Natural killer cell (primary cell): ENCODE data around the gene CHTF18. TPM values are rescaled to one million over a fixed set of nuclear protein-coding genes. Genes with fewer than 3 reads are reported as not detected.
A peak's percentile ranks its signal among the peaks of the same experiment; 100 is the strongest.

Source experiments
- ATAC-seq, 3 donors: fragments of 150-1000 bp in 2 of 3; fragments of 200-7000 bp in 1 of 3; cut with Tn5 transposase; 1 replicate in 1 of 3; 2 replicates in 2 of 3; pipeline ENCODE4 v1.10.0; 2021; ENCODE audit warnings: mild to moderate bottlenecking in 2 of 3, moderate library complexity in 2 of 3
- DNase-seq, 2 donors: peaks; one replicate each; pipeline versions ENCODE4 v3.0.0 to v3.0.0-alpha.2; 2013 to 2021; ENCODE audit warnings: mixed read lengths in 1 of 2
- H3K27ac ChIP-seq: one replicate; pipeline ENCODE4 v1.5.1; 2013; ENCODE audit warnings: mild to moderate bottlenecking, low read length
- H3K27me3 ChIP-seq: one replicate; pipeline ENCODE4 v1.6.1; 2013; ENCODE audit warnings: low read length; ENCODE audit not compliant: control insufficient read depth, insufficient read depth
- H3K36me3 ChIP-seq: one replicate; pipeline ENCODE4 v1.6.1; 2013; ENCODE audit warnings: low read length; ENCODE audit not compliant: control insufficient read depth, insufficient read depth
- H3K4me1 ChIP-seq: one replicate; pipeline ENCODE4 v1.6.1; 2013; ENCODE audit warnings: low read length; ENCODE audit not compliant: control insufficient read depth, insufficient read depth
- H3K4me3 ChIP-seq: one replicate; pipeline ENCODE4 v1.5.1; 2013; ENCODE audit warnings: low read length
- H3K9me3 ChIP-seq: one replicate; pipeline ENCODE4 v1.6.1; 2013; ENCODE audit warnings: low read length; ENCODE audit not compliant: control insufficient read depth, insufficient read depth
- H3K27ac Mint-ChIP-seq, 2 donors: one replicate each; pipeline ENCODE4 v1.8.0; 2022; ENCODE audit warnings: mild to moderate bottlenecking in 2 of 2, mixed read lengths in 2 of 2, moderate library complexity in 1 of 2
- H3K27me3 Mint-ChIP-seq, 2 donors: one replicate each; pipeline ENCODE4 v1.8.0; 2022; ENCODE audit warnings: low read depth in 2 of 2, mixed read lengths in 2 of 2
- H3K36me3 Mint-ChIP-seq: one replicate; pipeline ENCODE4 v1.8.0; 2022; ENCODE audit warnings: mixed read lengths
- H3K4me1 Mint-ChIP-seq, 2 donors: one replicate each; pipeline ENCODE4 v1.8.0; 2022; ENCODE audit warnings: mixed read lengths in 2 of 2
- H3K4me3 Mint-ChIP-seq: one replicate; pipeline ENCODE4 v1.8.0; 2022; ENCODE audit warnings: mild to moderate bottlenecking, moderate library complexity, mixed read lengths
- H3K9me3 Mint-ChIP-seq, 2 donors: one replicate each; pipeline ENCODE4 v1.8.0; 2022; ENCODE audit warnings: mixed read lengths in 2 of 2
- CTCF ChIP-seq: fragments of 200-600 bp; IDR thresholded peaks from one replicate; pipeline ENCODE4 v1.8.0; 2022; ENCODE audit warnings: antibody characterized with exemption
- WGBS: methylation state at CpG from one replicate; pipeline ENCODE4 v1.1.7; 2013; ENCODE audit warnings: missing lambda C conversion rate; ENCODE audit not compliant: insufficient coverage; 5-methylcytosine and 5-hydroxymethylcytosine counted together
- intact Hi-C: fragments of 100-400 bp; cut with micrococcal nuclease; formaldehyde crosslinking; loops from one replicate; pipeline ENCODE4 v1.14.2; 2022
- total RNA-seq, 4 donors: library from RNA; stranded (reverse); fragments of 120-200 nt in 1 of 4; gene quantifications; one replicate each; pipeline versions ENCODE4 v1.2.3 to v1.2.4, GENCODE V29; 2013 to 2022

Gene CHTF18
- total RNA-seq, 3 donors from 2014 or later (not counting 1 experiment from before 2014, with no cell fraction given): 26.7 to 52.4 (median 40.5) TPM

- TF ChIP-seq CTCF: no peak
- Histone ChIP-seq H3K4me3 (no peak within 1 kb of the TSS), H3K27ac (no peak within 1 kb of the TSS), H3K27me3 (peaks cover 13% of the 10 kb centered on the region), H3K9me3 (no peaks in the 10 kb centered on the region), H3K4me1 (no peaks in the 10 kb centered on the region), H3K36me3 (no peaks in the 10 kb centered on the region)
- Mint-ChIP-seq H3K4me3 (no peak within 1 kb of the TSS), H3K27me3 (peaks cover 0 to 3% of the 10 kb centered on the region in 2 donors), H3K27ac (no peak within 1 kb of the TSS), H3K36me3 (no peaks in the 10 kb centered on the region), H3K4me1 (no peaks in the 10 kb centered on the region), H3K9me3 (no peaks in the 10 kb centered on the region)
- ATAC-seq (peak in 1 of 3 donors; percentile 13), DNase-seq (no peak)
- intact Hi-C loops: no loop called here
- 9% methylated on average over 57 of the region's 57 CpGs for WGBS
These were observed 11.8 kb downstream of the CHTF18 start, which contains the start of gene GNG13 for GRCh38 chr16:799948-800833. GNG13 (minus strand) TSS chr16:800734; CDS start chr16:799077, 1,657 bp downstream.

GRCh38 chr16:800834-801511, 12.6 kb downstream of the CHTF18 start:
- no peak for TF ChIP-seq CTCF
- Histone ChIP-seq H3K4me1 (no peaks in the 10 kb centered on the region), H3K27me3 (peaks cover 13% of the 10 kb centered on the region), H3K27ac (no peak overlapping the region), H3K4me3 (no peak overlapping the region), H3K9me3 (no peaks in the 10 kb centered on the region), H3K36me3 (no peaks in the 10 kb centered on the region)
- Mint-ChIP-seq H3K9me3 (no peaks in the 10 kb centered on the region), H3K4me3 (no peak overlapping the region), H3K27me3 (peaks cover 0 to 3% of the 10 kb centered on the region in 2 donors), H3K36me3 (no peaks in the 10 kb centered on the region), H3K4me1 (no peaks in the 10 kb centered on the region), H3K27ac (no peak overlapping the region)
- WGBS: 13% methylated on average over 17 of the region's 17 CpGs
- intact Hi-C loops: no loop called here
- ATAC-seq (no peak), DNase-seq (no peak)

GRCh38 chr16:801584-802363, 13.4 kb downstream of the CHTF18 start:
- Mint-ChIP-seq H3K36me3 (no peaks in the 10 kb centered on the region), H3K27me3 (peaks cover 0 to 3% of the 10 kb centered on the region in 2 donors), H3K4me1 (no peaks in the 10 kb centered on the region), H3K27ac (no peak overlapping the region), H3K9me3 (no peaks in the 10 kb centered on the region), H3K4me3 (no peak overlapping the region)
- intact Hi-C loops: no loop called here
- H3K4me1 ChIP-seq: peaks cover 6% of the 10 kb centered on the region
- TF ChIP-seq CTCF: no peak
- H3K9me3 ChIP-seq: no peaks in the 10 kb centered on the region
- peaks cover 13% of the 10 kb centered on the region for H3K27me3 ChIP-seq
- WGBS: 68% methylated on average over 22 of the region's 22 CpGs
- no peak overlapping the region for H3K27ac ChIP-seq
- no peaks in the 10 kb centered on the region for H3K36me3 ChIP-seq
- no peak overlapping the region for H3K4me3 ChIP-seq
- ATAC-seq (no peak), DNase-seq (no peak)
